Prostate gland (tissue), 1 donor: ENCODE measurements around the gene BRSK2.

ENCODE experiments used
- POLR2A ChIP-seq: fragments of 450-650 bp; IDR thresholded peaks from one replicate; pipeline ENCODE4 v1.6.1; 2016; ENCODE audit warnings: antibody characterized with exemption, mild to moderate bottlenecking
- POLR2AphosphoS5 ChIP-seq: sonication (generic); formaldehyde crosslinking; IDR thresholded peaks from one replicate; pipeline ENCODE4 v1.6.1; 2017; ENCODE audit warnings: antibody characterized with exemption

GRCh38 chr11:1433568-1433967 is 43.8 kb downstream of the BRSK2 start:
- TF ChIP-seq POLR2AphosphoS5 (no peak), POLR2A (no peak)
